Superior temporal gyrus (tissue), 1 donor: ENCODE results near the gene CHP1.
"Not testable (repeated sequence)": the region's sequence is repeated elsewhere in the genome, so short reads cannot be mapped to it uniquely, and the experiment has no call there.

Source experiments
- DNase-seq: peaks from one replicate; pipeline ENCODE4 v3.0.0-alpha.2; 2016; ENCODE audit errors: extremely low spot score

The CHP1 gene

DNA sequence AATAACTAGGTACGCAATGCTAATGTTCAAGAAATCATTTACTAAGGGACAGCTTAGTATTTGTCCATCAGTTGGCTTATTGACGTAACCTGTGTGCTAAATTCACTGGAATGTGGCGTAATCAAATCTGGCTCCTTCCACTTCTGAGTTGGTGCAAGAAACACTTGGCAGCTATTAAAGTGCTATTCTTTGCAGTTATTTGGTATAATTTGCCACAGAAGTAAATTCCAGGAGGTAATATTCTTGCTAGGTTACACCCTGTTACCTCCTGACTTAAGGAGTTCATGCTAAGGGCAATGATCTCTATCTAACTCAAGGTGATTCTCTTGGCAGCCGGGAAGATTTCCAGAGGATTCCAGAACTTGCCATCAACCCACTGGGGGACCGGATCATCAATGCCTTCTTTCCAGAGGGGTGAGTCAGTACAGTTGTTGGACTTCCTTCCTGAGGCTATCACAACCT, 25.5 kb downstream of the CHP1 start:
- no peak for DNase-seq

DNA sequence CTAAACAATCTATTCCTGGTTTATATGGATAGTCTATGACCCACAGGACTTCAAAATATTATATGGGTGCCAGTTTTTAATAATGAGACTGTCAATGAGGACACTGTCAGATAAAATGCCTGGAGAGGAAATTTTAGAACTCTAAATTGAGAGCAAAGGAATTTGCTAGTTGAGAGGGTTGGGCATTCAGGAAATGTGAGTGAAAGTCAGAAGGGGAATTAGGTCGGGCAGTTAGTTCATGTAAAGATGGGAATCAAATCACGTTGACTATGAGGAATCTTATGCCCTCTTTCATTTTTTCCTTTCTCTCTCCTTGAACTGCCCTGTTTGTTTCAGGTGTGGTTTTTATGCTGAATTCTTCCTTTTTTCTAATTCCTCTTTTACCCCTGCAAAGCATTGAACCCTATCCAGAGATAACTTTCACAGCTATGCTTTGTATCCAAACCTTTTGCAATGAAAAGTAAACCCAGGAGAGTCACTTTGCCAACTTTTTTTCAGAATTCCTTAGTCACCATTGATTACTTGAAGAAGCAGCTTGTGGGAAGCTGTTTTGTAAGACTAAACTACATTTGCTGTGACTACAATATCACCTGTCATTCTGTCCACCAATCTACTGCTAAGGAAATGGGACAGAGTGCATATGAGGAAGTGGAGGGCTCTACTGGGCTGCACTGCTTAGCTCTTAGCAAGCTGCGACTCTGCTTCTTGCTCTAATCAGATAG, 27.8 kb downstream of the CHP1 start:
- no peak for DNase-seq

DNA sequence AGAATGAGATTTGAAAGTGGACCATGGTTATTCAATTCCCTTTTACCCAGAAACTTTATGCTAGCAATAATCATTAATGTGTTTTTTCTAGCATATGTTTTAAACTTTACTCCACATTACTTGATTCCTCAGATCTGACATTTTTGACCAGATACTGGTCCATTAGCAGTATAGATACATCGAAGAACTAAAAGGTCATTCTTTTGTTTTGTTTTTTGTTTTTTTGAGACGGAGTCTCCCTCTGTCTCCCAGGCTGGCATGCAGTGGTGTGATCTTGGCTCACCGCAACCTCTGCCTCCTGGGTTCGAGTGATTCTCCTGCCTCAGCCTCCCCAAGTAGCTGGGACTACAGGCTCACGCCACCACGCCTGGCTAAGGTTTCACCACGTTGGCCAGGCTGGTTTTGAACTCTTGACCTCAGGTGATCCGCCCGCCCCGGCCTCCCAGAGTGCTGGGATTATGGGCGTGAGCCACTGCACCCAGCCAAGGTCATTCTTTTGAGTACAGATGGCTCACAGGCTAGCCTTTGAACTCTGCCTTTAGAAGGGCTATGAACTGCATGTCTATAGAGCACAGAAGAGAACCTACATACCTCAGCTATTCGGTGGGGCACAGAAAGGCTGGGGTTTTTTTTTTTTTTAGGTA, 28.6 kb downstream of the CHP1 start:
- DNase-seq, result no peak

DNA sequence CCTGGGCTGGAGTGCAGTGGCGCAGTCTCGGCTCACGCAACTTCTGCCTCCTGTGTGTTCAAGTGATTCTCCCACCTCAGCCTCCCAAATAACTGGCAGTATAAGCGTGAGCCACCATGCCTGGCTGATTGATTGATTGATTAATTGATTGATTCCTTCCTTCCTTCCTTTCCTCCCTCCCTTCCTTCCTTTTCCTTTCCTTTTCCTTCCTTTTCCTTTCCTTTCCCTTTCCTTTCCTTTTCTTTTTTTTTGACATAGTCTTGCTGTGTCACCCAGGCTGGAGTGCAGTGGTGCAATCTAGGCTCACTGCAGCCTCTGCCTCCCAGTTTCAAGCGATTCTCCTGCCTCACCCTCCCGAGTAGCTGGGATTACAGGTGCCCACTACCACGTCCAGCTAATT, 29.9 kb downstream of the CHP1 start:
- not testable (repeated sequence) for DNase-seq

DNA sequence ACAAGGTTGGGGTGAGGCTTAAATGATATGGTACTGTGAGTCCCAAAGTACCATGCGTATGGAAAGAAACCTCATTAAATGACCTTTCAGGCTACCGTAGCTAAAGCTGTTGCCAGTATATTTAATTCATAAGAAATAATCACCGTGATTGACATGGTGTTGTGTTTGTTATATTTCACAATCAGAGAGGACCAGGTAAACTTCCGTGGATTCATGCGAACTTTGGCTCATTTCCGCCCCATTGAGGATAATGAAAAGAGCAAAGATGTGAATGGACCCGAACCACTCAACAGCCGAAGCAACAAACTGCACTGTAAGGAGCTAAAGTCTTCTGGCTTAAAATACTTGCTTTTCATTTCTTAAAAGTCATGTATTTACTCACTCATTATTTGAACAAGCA, 31.5 kb downstream of the CHP1 start:
- DNase-seq, result no peak

DNA sequence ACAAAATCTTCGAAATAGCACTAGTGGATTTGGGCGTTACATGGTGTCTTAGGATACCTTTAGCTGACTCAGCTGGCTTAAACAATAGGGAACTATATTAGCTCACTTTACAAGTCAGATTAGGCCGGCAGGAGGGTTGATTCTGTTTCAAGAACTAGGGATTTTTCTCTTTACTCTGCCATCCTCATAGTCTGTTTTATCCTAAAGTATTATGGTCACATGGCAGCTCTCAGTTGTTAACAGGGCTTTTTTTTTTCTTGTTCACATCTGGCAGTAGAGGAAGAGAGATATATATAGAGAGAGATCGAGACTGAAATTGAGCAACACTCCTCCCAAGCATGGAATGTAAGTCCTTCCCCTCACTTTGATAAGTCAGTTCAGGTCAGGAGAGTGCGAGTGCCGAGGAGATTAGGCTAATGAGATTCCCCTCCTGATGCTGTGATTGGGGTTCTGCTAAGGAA, 32.9 kb downstream of the CHP1 start:
- no peak for DNase-seq

DNA sequence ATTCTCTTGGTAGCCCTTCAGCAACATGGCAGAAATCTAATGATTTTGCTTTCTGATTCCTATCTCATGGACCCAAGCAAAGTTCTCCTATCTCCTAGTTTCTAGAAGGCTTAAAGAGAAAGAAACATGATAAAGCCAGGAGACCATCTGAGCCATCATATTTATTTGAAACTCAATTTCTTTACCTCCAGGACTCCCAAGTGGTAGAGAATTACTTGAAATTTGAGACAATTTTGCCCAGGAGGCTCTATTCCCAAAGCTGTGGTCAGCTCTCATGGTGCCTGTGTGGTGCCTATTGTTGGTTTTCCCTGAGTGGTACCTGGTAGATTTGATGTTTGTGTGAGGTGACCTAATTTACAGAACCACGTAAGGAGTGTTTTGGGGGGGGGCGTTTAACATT, 38.8 kb downstream of the CHP1 start:
- no peak for DNase-seq

DNA sequence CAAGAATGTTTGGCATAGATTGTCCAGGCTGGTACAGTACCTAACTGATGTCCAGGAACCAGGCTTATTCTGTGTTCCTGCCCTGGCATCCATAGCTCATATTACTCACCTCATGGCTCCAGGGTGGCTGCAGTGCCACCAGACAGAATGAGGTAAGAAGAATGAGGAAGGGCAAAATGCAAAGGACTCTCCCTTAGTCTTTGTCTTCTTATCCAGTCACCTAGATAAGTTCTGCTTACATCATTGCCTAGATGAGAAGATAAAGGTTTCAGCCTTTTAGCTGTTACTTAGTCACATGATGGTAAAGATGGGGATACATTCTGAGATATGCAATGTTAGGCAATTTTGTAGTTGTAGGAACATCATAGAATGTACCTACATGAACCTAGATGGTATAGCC, 45.8 kb downstream of the CHP1 start:
- no peak for DNase-seq

DNA sequence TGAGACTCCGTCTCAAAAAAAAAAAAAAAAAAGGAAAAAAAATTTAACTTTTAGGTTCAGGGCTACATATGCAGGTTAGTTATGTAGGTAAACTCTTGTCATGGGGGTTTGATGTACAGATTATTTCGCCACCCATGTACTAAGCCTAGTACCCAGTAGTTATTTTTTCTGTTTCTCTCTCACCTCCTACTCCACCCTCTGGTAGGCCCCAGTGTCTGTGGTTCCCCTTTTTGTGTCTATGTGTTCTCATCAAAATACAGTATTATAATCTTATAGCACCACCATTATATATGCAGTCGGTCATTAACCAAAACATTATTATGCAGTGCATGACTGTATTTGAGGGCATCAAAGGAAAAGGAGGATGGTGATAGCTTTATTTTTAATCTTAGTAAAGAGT, 47.3 kb downstream of the CHP1 start:
- no peak for DNase-seq

DNA sequence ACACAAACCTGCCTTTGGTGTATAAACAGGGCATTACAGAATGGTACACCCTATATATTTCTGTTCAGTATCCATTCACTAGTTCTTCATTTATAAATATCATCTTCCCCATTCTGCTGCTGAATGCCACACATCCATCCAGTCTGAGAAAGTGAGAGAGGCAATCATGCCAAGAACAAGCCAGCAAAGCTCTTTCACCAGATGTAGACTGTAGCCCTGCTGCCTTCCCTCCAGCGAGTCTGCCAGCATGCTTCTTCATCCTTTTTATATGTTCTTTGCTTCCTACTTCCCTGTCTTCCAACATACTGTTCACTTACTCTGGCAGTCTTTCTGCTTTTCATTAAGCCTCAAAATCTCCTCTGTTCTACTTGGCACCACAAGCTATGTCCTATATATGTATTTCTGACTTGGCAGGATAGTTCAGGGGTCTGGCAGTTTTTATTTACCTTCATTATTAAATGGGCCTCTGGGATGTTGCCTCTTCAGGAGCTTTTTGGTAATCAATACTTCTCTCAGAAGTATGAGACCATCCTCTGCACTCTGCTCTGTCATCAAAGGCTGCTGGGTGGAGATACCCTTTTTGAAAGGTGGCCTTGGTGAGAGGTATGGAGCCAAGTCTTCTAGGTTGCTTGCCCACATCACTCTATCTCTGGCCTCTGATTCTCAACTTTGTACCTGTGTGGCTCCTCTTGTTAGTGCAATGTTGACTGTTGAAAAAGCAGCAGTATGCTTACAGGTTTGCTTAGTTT, 48.6 kb downstream of the CHP1 start:
- DNase-seq, result no peak

DNA sequence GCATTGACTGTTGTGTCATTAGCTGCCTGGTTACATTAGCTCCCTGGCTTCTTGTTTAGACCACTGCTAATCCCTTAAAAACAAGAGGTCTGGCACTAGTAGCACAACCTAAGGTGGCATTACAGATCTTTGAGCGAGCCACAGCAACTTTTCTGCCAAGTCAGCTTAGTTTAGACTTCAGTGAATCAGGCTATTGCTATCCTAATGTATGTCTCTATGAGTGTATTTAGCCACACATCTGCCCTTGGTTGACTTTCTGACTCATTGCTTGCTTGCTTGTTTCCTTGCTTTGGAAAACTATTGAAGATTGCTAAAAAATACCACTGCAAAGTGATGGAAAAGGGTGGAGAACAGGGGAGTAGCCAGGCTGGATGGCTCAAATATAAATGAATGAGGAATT, 50.2 kb downstream of the CHP1 start:
- no peak for DNase-seq

DNA sequence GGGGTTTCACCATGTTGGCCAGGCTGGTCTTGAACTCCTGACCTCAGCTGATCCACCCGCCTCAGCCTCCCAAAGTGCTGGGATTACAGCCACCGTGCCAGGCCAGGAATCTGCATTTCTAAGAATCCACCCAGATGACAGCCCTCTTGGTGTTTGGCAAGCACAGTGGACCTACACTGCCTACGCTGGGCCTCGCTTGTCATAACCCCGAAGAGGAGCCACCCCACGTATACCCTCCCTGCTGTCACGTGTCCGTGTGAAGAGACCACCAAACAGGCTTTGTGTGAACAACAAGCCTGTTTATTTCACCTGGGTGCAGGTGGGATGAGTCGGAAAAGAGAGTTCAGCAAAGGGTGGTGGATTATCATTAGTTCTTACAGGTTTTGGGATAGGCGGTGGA, 51.4 kb downstream of the CHP1 start:
- DNase-seq, result not testable (repeated sequence)

DNA sequence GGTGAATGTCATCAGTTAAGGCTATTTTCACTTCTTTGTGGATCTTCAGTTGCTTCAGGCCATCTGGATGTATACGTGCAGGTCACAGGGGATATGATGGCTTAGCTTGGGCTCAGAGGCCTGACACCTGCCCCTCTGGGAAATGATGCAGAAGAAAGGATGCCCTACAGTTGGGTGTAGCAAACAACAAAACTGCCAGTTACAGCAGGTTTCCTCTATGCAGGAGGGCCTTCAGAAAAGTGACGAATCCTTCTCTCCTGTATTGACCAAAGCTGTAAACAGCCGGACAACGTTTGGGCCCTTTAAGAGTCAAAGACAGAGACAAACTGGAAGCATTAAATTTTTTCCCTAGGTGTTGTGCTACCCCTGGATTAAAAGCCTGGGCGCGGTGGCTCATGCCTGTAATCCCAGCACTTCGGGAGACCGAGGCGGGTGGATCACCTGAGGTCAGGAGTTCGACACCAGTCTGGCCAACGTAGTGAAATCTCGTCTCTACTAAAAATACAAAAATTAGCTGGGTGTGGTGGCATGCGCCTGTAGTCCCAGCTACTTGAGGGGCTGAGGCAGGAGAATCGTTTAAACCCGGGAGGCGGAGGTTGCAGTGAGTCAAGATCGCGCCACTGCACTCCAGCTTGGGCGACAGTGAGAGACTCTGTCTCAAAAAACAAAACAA, 52.0 kb downstream of the CHP1 start:
- DNase-seq, result not testable (repeated sequence)

DNA sequence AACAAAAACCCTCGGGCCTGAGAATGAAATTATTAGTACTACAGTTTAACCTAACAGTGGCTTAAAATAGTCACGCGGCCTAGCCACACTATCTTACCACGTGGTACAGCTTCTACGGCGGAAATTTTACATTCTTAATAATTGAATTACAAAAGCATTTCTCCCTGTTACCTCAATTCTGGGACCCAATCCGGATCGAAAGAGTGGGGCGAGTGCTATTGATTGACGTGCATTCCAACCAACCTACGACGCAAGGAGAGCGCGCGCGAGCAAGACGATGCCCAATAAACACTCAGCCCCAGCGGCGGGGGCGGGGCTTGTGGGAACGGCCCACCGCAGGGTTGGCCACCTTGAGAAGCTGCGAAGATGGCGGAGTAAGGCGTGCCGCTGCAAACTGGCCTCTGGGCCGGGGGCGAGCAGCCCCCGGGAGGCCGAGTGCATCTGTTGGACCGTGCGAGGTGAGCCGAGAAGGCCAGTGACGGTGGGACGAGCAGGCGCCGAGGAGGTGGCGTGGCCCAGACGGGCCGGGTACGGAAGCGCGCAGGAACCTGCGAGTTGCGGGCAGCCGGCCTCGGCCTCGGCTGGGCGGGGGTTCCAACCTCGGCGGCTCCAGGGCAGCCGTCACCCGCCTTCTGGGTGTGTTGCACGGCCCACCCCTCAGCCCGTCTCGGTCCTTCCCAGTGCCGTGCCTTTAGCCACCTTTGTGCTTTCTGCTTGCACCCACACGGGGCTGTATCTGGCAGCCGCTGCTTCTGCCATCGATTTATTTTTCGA, 52.8 kb downstream of the CHP1 start:
- peak; percentile 99 for DNase-seq

DNA sequence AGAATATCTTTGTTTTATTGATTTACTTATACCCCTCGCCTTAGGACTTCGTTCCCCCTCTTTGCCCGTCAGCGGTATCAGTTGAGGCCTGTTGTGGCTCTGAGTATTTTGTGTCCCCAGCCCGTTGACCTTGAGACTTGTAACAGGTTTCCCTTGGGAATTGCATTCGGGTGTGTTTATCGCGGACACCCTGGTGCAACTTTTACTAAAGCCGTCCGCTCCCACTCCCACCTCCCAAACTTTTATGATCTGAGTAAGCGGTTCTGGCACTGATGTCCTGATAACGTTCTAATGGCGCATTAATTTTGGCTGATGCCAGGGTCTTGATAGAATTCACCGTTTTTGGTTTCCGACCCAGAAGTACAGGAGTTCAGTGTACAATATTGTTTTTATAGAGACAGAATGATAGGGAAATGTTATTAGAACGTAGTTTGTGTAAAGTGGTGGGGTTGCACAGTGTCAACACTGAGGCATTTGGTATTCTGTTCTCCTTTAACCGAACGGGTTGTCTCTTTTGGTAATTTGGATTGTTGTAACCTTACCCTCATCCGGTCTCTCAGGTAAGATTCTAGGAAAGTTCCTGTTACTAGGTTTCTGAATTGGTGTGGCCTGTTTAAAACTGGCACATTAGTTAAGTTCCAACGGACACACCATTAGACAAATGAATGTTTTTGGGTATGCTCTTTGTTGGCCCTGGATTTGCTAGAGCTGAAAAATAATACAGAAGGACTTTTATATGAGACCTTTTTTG, 53.5 kb downstream of the CHP1 start:
- no peak for DNase-seq

DNA sequence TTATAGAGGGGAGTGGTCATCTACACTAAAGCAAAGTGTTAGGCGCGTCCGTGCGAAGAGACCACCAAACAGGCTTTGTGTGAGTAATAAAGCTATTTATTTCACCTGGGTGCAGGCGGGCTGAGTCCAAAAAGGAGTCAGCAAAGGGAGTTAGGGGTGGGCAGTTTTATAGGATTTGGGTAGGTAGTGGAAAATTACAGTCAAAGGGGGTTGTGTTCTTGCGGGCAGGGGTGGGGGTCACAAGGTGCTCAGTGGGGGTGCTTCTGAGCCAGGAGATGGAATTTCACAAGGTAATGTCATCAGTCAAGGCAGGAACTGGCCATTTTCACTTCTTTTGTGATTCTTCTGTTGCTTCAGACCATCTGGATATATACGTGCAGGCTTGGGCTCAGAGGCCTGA, 54.2 kb downstream of the CHP1 start:
- DNase-seq, result no peak

DNA sequence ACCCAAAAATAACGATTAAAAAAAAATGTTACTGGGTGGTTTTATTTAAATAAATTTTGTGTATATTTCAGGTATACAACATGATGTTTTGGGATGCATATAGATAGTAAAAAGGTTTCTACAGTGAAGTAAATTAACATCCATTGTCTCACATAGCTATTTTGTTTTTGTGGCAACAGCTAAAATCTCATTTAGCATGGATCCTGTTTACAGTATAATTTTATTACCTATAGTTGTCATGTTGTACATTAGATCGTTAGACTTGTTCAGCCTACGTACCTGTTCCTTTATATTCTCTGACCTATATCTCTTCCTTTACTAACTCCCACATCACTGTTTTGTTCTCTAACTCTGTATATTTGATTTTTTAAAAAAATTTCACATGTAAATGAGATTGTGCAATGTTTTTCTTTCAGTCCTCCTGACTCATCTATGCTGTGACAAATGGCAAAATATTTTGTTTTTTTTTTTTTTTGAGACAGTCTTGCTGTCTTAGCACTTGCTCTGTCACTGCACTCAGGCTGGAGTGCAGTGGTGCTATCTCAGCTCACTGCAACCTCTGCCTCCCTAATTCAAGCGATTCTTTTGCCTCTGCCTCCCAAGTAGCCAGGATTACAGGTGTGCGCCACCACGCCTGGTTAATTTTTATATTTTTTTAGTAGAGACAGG, 55.7 kb downstream of the CHP1 start:
- no peak for DNase-seq

DNA sequence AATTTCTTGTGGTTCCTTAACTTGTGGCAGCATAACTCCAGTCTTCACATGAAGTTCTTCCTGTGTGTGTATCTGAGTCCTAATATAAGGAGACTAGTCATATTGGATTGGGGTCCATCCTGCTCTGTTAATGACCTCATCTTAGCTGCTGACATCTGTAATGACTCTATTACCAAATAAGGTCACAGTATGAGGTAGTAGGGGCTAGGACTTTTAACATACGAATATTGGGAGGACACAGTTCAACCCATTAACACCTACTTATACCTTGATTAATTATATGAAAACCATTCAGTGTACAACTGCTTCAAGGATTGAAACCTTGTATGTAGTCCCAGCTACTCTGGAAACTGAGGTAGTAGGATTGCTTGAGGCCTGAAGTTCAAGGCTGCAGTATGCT, 57.4 kb downstream of the CHP1 start:
- DNase-seq, result no peak

DNA sequence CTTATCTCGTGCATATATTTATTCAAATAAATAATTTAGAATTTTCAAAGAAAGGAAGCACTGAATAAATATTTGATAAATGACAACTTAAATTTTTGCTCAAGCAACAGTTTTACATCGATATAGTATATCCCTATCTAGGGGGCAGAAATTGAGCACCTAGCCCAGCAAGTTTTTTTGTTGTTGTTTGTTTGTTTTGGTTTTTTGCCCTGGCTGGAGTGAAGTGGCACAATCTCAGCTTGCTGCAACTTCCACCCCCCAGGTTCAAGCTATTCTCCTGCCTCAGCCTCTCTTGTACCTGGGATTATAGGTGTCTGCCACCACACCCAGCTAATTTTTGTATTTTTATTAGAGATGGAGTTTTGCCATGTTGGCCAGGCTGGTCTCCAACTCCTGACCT, 58.9 kb downstream of the CHP1 start:
- DNase-seq, result no peak

DNA sequence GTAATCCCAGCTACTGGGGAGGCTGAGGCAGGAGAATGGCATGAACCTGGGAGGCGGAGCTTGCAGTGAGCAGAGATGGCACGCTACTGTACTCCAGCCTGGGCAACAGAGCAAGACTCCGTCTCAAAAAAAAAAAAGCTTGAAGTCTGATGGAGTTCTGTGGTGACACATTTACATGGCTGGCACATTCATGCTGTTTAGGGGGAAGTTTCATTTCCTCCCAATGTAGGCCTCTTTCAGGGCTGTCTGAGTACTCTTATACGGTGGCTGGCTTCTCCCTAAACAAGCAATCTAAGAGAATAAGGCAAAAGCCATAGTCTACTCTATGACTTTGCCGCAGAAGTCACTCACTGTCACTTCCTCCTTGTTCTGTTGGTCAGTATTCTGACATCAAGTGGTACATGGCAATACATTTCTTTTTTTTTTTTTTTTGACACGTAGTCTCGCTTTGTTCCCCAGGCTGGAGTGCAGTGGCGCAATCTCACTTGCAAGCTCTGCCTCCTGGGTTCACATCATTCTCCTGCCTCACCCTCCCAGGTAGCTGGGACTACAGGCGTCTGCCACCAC, 60.1 kb downstream of the CHP1 start:
- DNase-seq, result no peak
